IPS-20b (cell line): ENCODE results near the gene RASA1.

Experiments
- H3K27ac ChIP-seq: one replicate; pipeline ENCODE4 v1.5.1; 2013; ENCODE audit warnings: low read length
- H3K27me3 ChIP-seq: 2 replicates; pipeline ENCODE4 v1.6.1; 2013; ENCODE audit warnings: mild to moderate bottlenecking, low read length, inconsistent platforms; ENCODE audit not compliant: insufficient read depth
- H3K36me3 ChIP-seq: 2 replicates; pipeline ENCODE4 v1.6.1; 2013; ENCODE audit warnings: low read depth, mild to moderate bottlenecking, inconsistent platforms, low read length, moderate library complexity; ENCODE audit not compliant: insufficient read depth
- H3K4me1 ChIP-seq: 2 replicates; pipeline ENCODE4 v1.6.1; 2013; ENCODE audit warnings: mild to moderate bottlenecking, control low read depth, inconsistent platforms, low read length, moderate library complexity; ENCODE audit not compliant: insufficient read depth
- H3K4me3 ChIP-seq: 2 replicates; pipeline ENCODE4 v1.5.1; 2013; ENCODE audit warnings: mild to moderate bottlenecking, low read length, inconsistent platforms
- H3K9ac ChIP-seq: 2 replicates; pipeline ENCODE4 v1.6.1; 2013; ENCODE audit warnings: low read depth, mild to moderate bottlenecking, inconsistent platforms, low read length, moderate library complexity
- H3K9me3 ChIP-seq: 2 replicates; pipeline ENCODE4 v1.6.1; 2013; ENCODE audit warnings: mild to moderate bottlenecking, low read depth, low read length, inconsistent platforms; ENCODE audit not compliant: insufficient read depth

RASA1 gene

GRCh38 chr5:87367243-87367642 lies 99.6 kb downstream of the RASA1 start:
- Histone ChIP-seq H3K4me1 (peaks cover 8% of the 10 kb centered on the region; the same call in 1 of the 2 replicates), H3K4me3 (no peak overlapping the region), H3K9ac (no peak overlapping the region), H3K36me3 (peaks cover 48% of the 10 kb centered on the region), H3K27me3 (no peaks in the 10 kb centered on the region), H3K27ac (no peak overlapping the region), H3K9me3 (no peaks in the 10 kb centered on the region)

GRCh38 chr5:87368601-87369000 lies 100.9 kb downstream of the RASA1 start:
- Histone ChIP-seq H3K27me3 (no peaks in the 10 kb centered on the region), H3K9me3 (no peaks in the 10 kb centered on the region), H3K4me3 (no peak overlapping the region), H3K27ac (no peak overlapping the region), H3K9ac (no peak overlapping the region), H3K4me1 (peaks cover 8% of the 10 kb centered on the region; the same call in 1 of the 2 replicates), H3K36me3 (peaks cover 47% of the 10 kb centered on the region)

GRCh38 chr5:87369431-87369830 lies 101.7 kb downstream of the RASA1 start:
- Histone ChIP-seq H3K27ac (no peak overlapping the region), H3K9ac (no peak overlapping the region), H3K4me1 (peaks cover under 1% of the 10 kb centered on the region; the same call in 1 of the 2 replicates), H3K27me3 (no peaks in the 10 kb centered on the region), H3K4me3 (no peak overlapping the region), H3K9me3 (no peaks in the 10 kb centered on the region), H3K36me3 (peaks cover 46% of the 10 kb centered on the region)

GRCh38 chr5:87372705-87373104 lies 105.0 kb downstream of the RASA1 start:
- Histone ChIP-seq H3K27me3 (no peaks in the 10 kb centered on the region), H3K9ac (no peak overlapping the region), H3K27ac (no peak overlapping the region), H3K4me3 (no peak overlapping the region), H3K4me1 (no peaks in the 10 kb centered on the region), H3K9me3 (no peaks in the 10 kb centered on the region), H3K36me3 (peaks cover 59% of the 10 kb centered on the region)

GRCh38 chr5:87382224-87382623 lies 114.5 kb downstream of the RASA1 start:
- H3K9ac ChIP-seq = no peak overlapping the region
- H3K9me3 ChIP-seq = no peaks in the 10 kb centered on the region
- H3K27me3 ChIP-seq = no peaks in the 10 kb centered on the region
- no peak overlapping the region for H3K4me3 ChIP-seq
- H3K4me1 ChIP-seq = no peaks in the 10 kb centered on the region
- H3K27ac ChIP-seq = no peak overlapping the region
- peaks cover 96% of the 10 kb centered on the region for H3K36me3 ChIP-seq

- H3K9me3 ChIP-seq = no peaks in the 10 kb centered on the region
- H3K27me3 ChIP-seq = no peaks in the 10 kb centered on the region
- no peak overlapping the region for H3K9ac ChIP-seq
- no peaks in the 10 kb centered on the region for H3K4me1 ChIP-seq
- H3K36me3 ChIP-seq = peaks cover 96% of the 10 kb centered on the region
- no peak overlapping the region for H3K4me3 ChIP-seq
- no peak overlapping the region for H3K27ac ChIP-seq
These were observed 115.5 kb downstream of the RASA1 start for GRCh38 chr5:87383216-87383615.

- Histone ChIP-seq H3K9me3 (no peaks in the 10 kb centered on the region), H3K36me3 (peaks cover 96% of the 10 kb centered on the region), H3K4me3 (no peak overlapping the region), H3K9ac (no peak overlapping the region), H3K27me3 (no peaks in the 10 kb centered on the region), H3K4me1 (no peaks in the 10 kb centered on the region), H3K27ac (no peak overlapping the region)
These were observed 118.1 kb downstream of the RASA1 start for GRCh38 chr5:87385802-87386201.

- no peak overlapping the region for H3K4me3 ChIP-seq
- H3K27ac ChIP-seq = no peak overlapping the region
- H3K4me1 ChIP-seq = no peaks in the 10 kb centered on the region
- no peak overlapping the region for H3K9ac ChIP-seq
- no peaks in the 10 kb centered on the region for H3K9me3 ChIP-seq
- no peaks in the 10 kb centered on the region for H3K27me3 ChIP-seq
- peaks cover 96% of the 10 kb centered on the region for H3K36me3 ChIP-seq
These were observed 120.4 kb downstream of the RASA1 start for GRCh38 chr5:87388129-87388528.

GRCh38 chr5:87389296-87390034 lies 121.8 kb downstream of the RASA1 start:
- H3K9me3 ChIP-seq = no peaks in the 10 kb centered on the region
- peaks cover 99% of the 10 kb centered on the region for H3K36me3 ChIP-seq
- no peak overlapping the region for H3K4me3 ChIP-seq
- H3K27ac ChIP-seq = no peak overlapping the region
- H3K9ac ChIP-seq = no peak overlapping the region
- no peaks in the 10 kb centered on the region for H3K27me3 ChIP-seq
- H3K4me1 ChIP-seq = no peaks in the 10 kb centered on the region

GRCh38 chr5:87390075-87390474 lies 122.4 kb downstream of the RASA1 start:
- Histone ChIP-seq H3K27me3 (no peaks in the 10 kb centered on the region), H3K4me1 (no peaks in the 10 kb centered on the region), H3K27ac (no peak overlapping the region), H3K9ac (no peak overlapping the region), H3K4me3 (no peak overlapping the region), H3K9me3 (no peaks in the 10 kb centered on the region), H3K36me3 (peaks cover 99% of the 10 kb centered on the region)

GRCh38 chr5:87390576-87391199 lies 123.0 kb downstream of the RASA1 start:
- Histone ChIP-seq H3K9ac (no peak overlapping the region), H3K27me3 (no peaks in the 10 kb centered on the region), H3K36me3 (peaks cover 99% of the 10 kb centered on the region), H3K4me1 (no peaks in the 10 kb centered on the region), H3K27ac (no peak overlapping the region), H3K4me3 (no peak overlapping the region), H3K9me3 (no peaks in the 10 kb centered on the region)

GRCh38 chr5:87392170-87392569 lies 124.5 kb downstream of the RASA1 start:
- no peaks in the 10 kb centered on the region for H3K4me1 ChIP-seq
- no peak overlapping the region for H3K9ac ChIP-seq
- H3K27ac ChIP-seq = no peak overlapping the region
- no peaks in the 10 kb centered on the region for H3K9me3 ChIP-seq
- H3K4me3 ChIP-seq = no peak overlapping the region
- H3K27me3 ChIP-seq = no peaks in the 10 kb centered on the region
- H3K36me3 ChIP-seq = peaks cover 98% of the 10 kb centered on the region
